Measurements from ENCODE around the gene AGR2. TPM values are rescaled to one million over a fixed set of nuclear protein-coding genes. Genes with fewer than 3 reads are reported as not detected.
A peak's percentile ranks its signal among the peaks of the same experiment; 100 is the strongest.
"Not testable (repeated sequence)": the region's sequence is repeated elsewhere in the genome, so short reads cannot be mapped to it uniquely, and the experiment has no call there.

AGR2 gene
- 7.2 TPM for total RNA-seq
- polyA plus RNA-seq (ENCODE audit: insufficient read depth in 1 of 8, insufficient read length in 8 of 8, low replicate concordance in 1 of 8), result 10 to 100 TPM in 5 of 8 donors, 1 to 10 TPM in 3; 6.1 to 34.7 (median 11.9) TPM
- long read RNA-seq, donor 1, result 0 reads
- long read RNA-seq, donor 2, partial matches to known transcripts, result 0 of 2 reads
- long read RNA-seq, donor 2, other reads (novel, unspliced or antisense), result 0 of 2 reads
- long read RNA-seq, donor 3, result 0 reads
- long read RNA-seq, donor 4, partial matches to known transcripts, result 0 of 1 reads
- long read RNA-seq, donor 4, other reads (novel, unspliced or antisense), result 0 of 1 reads
- long read RNA-seq, donor 5, transcript AGR2-203 (8 exons, 1,778 nt), result major isoform, 9 of 9 reads
- long read RNA-seq, donor 5, partial matches to known transcripts, result 0 of 9 reads
- long read RNA-seq, donor 5, other reads (novel, unspliced or antisense), result 0 of 9 reads
- long read RNA-seq, donor 6, partial matches to known transcripts, result 0 of 3 reads
- long read RNA-seq, donor 6, other reads (novel, unspliced or antisense), result 0 of 3 reads
- long read RNA-seq, donor 7, transcript AGR2-203 (8 exons, 1,778 nt), result major isoform, 5 of 12 reads
- long read RNA-seq, donor 7, partial matches to known transcripts, result 6 of 12 reads
- long read RNA-seq, donor 7, other reads (novel, unspliced or antisense), result 0 of 12 reads
- long read RNA-seq, donor 8, partial matches to known transcripts, result 0 of 1 reads
- long read RNA-seq, donor 8, other reads (novel, unspliced or antisense), result 0 of 1 reads
- long read RNA-seq, donor 9, partial matches to known transcripts, result 0 of 4 reads
- long read RNA-seq, donor 9, other reads (novel, unspliced or antisense), result 0 of 4 reads
- long read RNA-seq, donor 10, transcript AGR2-203 (8 exons, 1,778 nt), result major isoform, 14 of 22 reads
- long read RNA-seq, donor 10, partial matches to known transcripts, result 8 of 22 reads
- long read RNA-seq, donor 10, other reads (novel, unspliced or antisense), result 0 of 22 reads
- long read RNA-seq, donor 11, partial matches to known transcripts, result 0 of 4 reads
- long read RNA-seq, donor 11, other reads (novel, unspliced or antisense), result 0 of 4 reads

DNA sequence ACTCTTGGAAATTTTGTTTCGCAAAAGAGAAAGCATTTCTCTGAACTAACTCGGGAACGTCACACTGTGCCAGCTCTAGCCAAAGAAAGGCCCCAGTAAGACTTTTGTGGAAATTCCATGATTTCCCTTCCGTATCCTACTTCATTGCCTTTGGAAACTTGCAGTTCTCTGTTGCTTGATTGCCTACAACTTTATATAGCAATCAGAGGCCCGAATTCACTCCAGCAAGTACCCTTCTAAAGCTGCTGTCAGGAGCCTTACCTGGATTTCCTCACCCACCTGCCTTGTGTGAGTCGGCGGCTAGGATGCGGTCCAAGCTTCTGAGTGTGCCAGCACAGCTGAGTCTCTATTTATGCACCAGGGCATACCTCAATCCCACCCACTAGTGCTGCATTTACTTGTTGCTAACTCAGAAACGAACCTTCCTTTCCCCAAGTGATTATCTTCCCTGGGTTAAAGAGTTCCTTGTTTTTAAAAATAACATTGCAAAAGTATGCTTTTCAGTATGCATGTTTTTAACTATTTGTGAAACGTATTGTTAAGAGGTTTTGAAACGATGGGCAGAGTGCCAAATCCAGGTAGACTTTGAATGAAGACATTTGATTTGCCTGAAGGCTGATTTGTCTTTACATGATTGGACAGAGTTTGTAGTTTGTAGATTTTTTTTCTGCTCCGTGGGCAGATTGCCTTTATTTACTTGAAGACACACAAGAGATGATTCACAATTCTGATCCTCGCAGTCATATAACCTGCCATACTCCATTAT lies at the start of gene AGR2:
Gene AGR2 (minus strand): TSS at position 326 of the 766 bp plus-strand sequence. CDS start 3,203 bp downstream, outside the sequence.
- Histone ChIP-seq H3K4me1 (ENCODE audit: control insufficient read depth, insufficient read depth, low read length) (no peaks in the 10 kb centered on the region), H3K9me3 (replicated peaks; ENCODE audit: control insufficient read depth, low read depth, low read length) (no peaks in the 10 kb centered on the region), H3K27ac (ENCODE audit: low read length) (no peak within 1 kb of the TSS), H3K27me3 (ENCODE audit: control insufficient read depth, insufficient read depth, low read length) (no peaks in the 10 kb centered on the region), H3K4me3 (ENCODE audit: low read length) (no peak within 1 kb of the TSS), H3K36me3 (ENCODE audit: control insufficient read depth, insufficient read depth, low read length) (no peaks in the 10 kb centered on the region)
- no peak for DNase-seq
- 63% methylated on average over 8 of the region's 13 CpGs for WGBS (ENCODE audit: insufficient coverage)

DNA sequence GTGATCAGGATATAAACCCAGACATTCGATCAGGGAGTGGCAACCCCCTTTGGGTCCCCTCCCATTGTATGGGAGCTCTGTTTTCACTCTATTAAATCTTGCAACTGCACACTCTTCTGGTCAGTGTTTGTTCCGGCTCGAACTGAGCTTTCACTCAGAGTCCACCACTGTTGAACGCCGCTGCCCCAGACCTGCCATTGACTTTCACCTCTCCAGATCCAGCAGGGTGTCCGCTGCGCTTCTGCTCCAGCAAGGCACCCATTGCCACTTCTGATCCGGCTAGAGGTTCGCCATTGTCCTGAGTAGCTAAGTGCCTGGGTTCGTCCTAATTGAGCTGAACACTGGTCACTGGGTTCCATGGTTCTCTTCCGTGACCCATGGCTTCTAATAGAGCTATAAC lies 48.4 kb upstream of the AGR2 start:
- H3K9me3 ChIP-seq (replicated peaks; ENCODE audit: control insufficient read depth, low read depth, low read length); H3K36me3 ChIP-seq (ENCODE audit: control insufficient read depth, insufficient read depth, low read length); H3K27ac ChIP-seq (ENCODE audit: low read length); H3K4me3 ChIP-seq (ENCODE audit: low read length); DNase-seq; H3K4me1 ChIP-seq (ENCODE audit: control insufficient read depth, insufficient read depth, low read length); H3K27me3 ChIP-seq (ENCODE audit: control insufficient read depth, insufficient read depth, low read length): not testable (repeated sequence)
- 93% methylated on average over 8 of the region's 11 CpGs for WGBS (ENCODE audit: insufficient coverage)

DNA sequence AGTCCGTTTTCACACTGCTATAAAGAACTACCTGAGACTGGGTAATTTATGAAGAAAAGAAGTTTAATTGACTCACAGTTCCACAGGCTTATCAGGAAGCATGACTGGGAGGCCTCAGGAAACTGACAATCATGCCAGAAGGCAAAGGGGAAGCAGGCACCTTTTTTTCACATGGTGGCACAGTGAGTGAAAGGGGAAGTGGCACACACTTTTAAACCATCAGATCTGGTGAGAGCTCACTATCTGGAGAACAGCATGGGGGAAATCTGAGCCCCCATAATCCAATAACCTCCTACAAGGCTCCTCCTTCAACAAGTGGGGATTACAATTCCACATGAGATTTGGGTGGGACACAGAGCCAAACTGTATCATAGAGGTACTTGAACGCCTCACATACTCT lies 47.0 kb upstream of the AGR2 start:
- H3K27ac ChIP-seq (ENCODE audit: low read length), result no peak overlapping the region
- no peak overlapping the region for H3K4me3 ChIP-seq (ENCODE audit: low read length)
- H3K4me1 ChIP-seq (ENCODE audit: control insufficient read depth, insufficient read depth, low read length), result peaks cover 4% of the 10 kb centered on the region
- WGBS (ENCODE audit: insufficient coverage), result no CpG with 5 or more reads among the region's 2 CpGs
- no peaks in the 10 kb centered on the region for H3K9me3 ChIP-seq (replicated peaks; ENCODE audit: control insufficient read depth, low read depth, low read length)
- no peaks in the 10 kb centered on the region for H3K36me3 ChIP-seq (ENCODE audit: control insufficient read depth, insufficient read depth, low read length)
- peak; percentile 52 for DNase-seq
- no peaks in the 10 kb centered on the region for H3K27me3 ChIP-seq (ENCODE audit: control insufficient read depth, insufficient read depth, low read length)

DNA sequence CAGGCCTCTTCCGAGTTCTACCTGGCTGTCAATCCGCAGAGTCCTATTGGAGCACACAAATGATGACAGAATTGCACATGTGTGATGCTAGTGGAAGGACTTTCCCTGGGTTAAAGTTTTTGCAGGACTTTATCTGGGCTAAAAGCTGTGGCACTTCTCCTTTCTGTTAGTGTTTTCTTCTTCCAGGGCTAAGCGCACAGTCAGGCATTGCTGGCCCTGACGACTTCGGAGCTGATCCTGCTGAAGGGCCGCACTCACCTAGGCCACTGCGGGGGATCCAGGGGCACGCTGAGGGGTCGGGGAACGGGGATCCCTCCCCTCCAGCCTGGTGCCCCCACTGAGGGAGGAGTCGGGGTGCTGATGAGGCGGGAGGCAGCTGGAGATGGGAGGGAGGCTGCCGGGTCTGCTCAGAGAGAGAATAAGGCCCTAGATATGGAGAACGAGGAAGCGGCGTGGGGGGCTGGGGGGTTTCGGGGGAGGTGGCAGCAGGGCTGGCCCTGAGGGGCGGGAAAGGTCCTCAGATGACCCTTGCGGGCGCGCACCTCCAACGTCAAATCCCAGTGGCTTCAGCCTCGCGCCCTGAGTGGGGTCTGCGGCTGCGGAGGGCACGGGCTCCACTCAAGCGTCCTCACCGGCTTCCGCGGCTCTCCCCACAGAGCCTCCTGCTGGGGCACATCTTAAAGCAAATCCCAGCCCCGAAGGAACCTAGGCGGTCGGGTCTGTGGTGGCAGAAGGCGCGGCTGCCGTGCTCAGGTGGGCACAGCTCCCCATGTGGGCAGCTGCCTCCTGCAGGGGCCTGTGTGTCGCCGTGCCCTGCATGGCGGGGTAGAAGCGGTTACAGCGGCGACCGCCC lies 46.0 kb upstream of the AGR2 start:
- Histone ChIP-seq H3K36me3 (ENCODE audit: control insufficient read depth, insufficient read depth, low read length) (no peaks in the 10 kb centered on the region), H3K27ac (ENCODE audit: low read length) (no peak overlapping the region), H3K4me1 (ENCODE audit: control insufficient read depth, insufficient read depth, low read length) (peaks cover 4% of the 10 kb centered on the region), H3K4me3 (ENCODE audit: low read length) (no peak overlapping the region), H3K9me3 (replicated peaks; ENCODE audit: control insufficient read depth, low read depth, low read length) (no peaks in the 10 kb centered on the region), H3K27me3 (ENCODE audit: control insufficient read depth, insufficient read depth, low read length) (no peaks in the 10 kb centered on the region)
- peak; percentile 11 for DNase-seq
- WGBS (ENCODE audit: insufficient coverage), result 64% methylated on average over 37 of the region's 44 CpGs

DNA sequence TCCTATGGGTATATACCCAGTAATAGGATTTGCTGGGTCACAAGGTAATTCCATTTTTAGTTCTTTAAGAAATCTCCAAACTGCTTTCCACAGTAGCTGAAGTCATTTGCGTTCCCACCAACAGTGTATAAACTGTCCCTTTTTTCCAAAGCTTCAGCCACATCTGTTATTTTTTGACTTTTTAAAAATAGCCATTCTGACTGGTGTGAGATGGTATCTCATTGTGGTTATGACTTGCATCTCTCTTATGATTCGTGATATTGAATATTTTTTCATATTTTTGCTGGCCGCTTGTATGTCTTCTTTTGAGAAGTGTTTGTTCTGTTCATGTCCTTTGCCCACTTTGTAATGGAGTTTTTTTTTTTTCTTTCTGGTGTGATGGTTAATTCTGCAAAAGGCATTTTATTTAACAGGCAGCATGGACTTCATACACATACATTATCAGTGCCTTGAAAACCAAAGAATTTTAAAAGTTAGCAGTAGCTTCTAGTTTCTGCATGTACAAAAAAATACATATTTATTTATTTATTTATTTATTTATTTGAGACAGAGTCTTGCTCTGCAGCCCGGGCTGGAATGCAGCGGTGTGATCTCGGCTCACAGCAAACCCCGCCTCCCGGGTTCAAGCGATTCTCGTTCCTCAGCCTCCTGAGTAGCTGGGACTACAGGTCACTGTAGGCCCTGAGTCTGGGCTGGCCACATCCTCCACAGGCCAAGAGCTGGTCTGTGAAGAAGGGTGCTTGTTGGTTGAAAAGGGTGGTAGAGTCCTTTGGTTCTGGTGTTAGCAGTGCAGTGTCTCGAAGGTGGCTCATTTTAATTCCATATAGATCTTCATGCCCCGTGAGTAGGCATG lies 44.7 kb upstream of the AGR2 start:
- no peak for DNase-seq
- Histone ChIP-seq H3K27me3 (ENCODE audit: control insufficient read depth, insufficient read depth, low read length) (no peaks in the 10 kb centered on the region), H3K27ac (ENCODE audit: low read length) (no peak overlapping the region), H3K9me3 (replicated peaks; ENCODE audit: control insufficient read depth, low read depth, low read length) (no peaks in the 10 kb centered on the region), H3K4me1 (ENCODE audit: control insufficient read depth, insufficient read depth, low read length) (peaks cover 4% of the 10 kb centered on the region), H3K36me3 (ENCODE audit: control insufficient read depth, insufficient read depth, low read length) (no peaks in the 10 kb centered on the region), H3K4me3 (ENCODE audit: low read length) (no peak overlapping the region)
- WGBS (ENCODE audit: insufficient coverage), result 94% methylated on average over 8 of the region's 12 CpGs

DNA sequence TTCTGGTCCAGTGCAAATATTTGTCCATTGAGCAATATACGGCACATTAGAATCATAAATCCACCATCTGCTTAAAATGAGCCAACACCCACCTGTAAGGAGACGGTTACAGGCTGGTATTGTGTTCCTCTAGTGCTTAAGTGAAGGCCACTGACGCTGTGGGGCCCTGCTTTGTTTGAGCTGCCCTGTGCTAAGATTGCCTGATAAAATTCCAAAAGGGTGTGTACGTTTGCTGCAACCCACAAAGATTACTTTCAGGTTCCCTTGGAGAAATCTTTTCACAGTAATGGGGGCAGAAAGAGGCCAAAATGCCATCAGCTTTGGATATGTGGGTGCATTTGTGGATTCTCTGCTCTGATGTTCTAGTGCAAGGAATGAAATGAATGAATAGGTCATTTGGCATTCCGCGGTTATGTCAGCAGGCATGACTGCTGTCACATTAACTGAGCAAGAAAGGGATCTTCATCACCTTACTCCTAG lies 42.6 kb upstream of the AGR2 start:
- DNase-seq, result no peak
- H3K4me1 ChIP-seq (ENCODE audit: control insufficient read depth, insufficient read depth, low read length), result peaks cover 4% of the 10 kb centered on the region
- no peaks in the 10 kb centered on the region for H3K36me3 ChIP-seq (ENCODE audit: control insufficient read depth, insufficient read depth, low read length)
- H3K27me3 ChIP-seq (ENCODE audit: control insufficient read depth, insufficient read depth, low read length), result no peaks in the 10 kb centered on the region
- WGBS (ENCODE audit: insufficient coverage), result 15% methylated on average over 2 of the region's 6 CpGs
- H3K9me3 ChIP-seq (replicated peaks; ENCODE audit: control insufficient read depth, low read depth, low read length), result no peaks in the 10 kb centered on the region
- H3K27ac ChIP-seq (ENCODE audit: low read length), result no peak overlapping the region
- no peak overlapping the region for H3K4me3 ChIP-seq (ENCODE audit: low read length)

DNA sequence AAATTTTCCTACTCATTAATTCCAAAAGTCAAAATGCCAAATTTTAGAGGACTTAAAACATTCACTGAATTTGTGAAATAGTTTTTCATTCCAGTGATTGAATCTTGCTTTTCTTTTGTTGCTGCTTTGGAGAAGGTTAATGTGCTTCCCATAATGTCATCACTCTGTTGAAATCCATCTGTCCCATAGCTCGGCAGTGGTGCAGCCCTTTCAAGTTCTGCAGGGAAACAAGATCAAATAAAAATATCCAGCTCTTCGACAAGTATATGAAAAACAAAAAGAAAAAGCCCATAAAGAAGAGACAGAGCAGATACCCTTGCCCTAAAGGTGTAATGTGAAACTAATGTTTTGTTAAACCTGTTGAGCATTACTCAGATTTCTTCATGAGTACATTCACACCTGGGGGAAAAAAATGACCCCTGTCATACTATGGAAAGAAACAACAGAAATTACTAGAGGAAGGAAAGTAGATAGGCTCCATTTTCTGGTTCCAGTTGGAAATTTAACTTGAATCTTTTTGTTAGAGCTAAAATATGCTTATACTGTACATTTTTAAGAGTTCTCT lies 41.9 kb upstream of the AGR2 start:
- no peak overlapping the region for H3K27ac ChIP-seq (ENCODE audit: low read length)
- H3K27me3 ChIP-seq (ENCODE audit: control insufficient read depth, insufficient read depth, low read length), result no peaks in the 10 kb centered on the region
- H3K4me1 ChIP-seq (ENCODE audit: control insufficient read depth, insufficient read depth, low read length), result peaks cover 4% of the 10 kb centered on the region
- no peaks in the 10 kb centered on the region for H3K36me3 ChIP-seq (ENCODE audit: control insufficient read depth, insufficient read depth, low read length)
- DNase-seq, result no peak
- H3K4me3 ChIP-seq (ENCODE audit: low read length), result no peak overlapping the region
- no peaks in the 10 kb centered on the region for H3K9me3 ChIP-seq (replicated peaks; ENCODE audit: control insufficient read depth, low read depth, low read length)
- WGBS (ENCODE audit: insufficient coverage), result no CpG with 5 or more reads among the region's 2 CpGs

DNA sequence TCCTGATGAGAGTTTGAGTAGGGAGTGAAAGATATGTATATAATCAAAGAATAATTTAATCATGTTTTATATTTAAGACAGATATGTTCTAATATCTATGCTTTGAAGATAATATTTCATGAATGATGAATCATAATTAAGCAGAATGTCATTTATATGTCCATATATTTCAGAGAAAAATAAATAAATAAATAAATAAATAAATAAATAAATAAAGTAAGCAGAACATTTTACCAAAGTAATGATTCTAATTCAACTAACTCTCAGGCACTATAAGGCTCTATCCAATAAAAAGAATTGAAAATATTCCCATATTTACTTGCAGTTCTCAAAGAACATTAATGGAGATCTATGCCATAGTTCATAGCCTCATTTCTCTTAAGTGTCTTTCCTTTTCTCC lies 40.9 kb upstream of the AGR2 start:
- H3K27me3 ChIP-seq (ENCODE audit: control insufficient read depth, insufficient read depth, low read length), result no peaks in the 10 kb centered on the region

More for the DNA sequence above, 40.9 kb upstream of the AGR2 start:
- no peak for DNase-seq
- Histone ChIP-seq H3K9me3 (replicated peaks; ENCODE audit: control insufficient read depth, low read depth, low read length) (no peaks in the 10 kb centered on the region), H3K4me3 (ENCODE audit: low read length) (no peak overlapping the region), H3K4me1 (ENCODE audit: control insufficient read depth, insufficient read depth, low read length) (peaks cover 4% of the 10 kb centered on the region), H3K27ac (ENCODE audit: low read length) (no peak overlapping the region), H3K36me3 (ENCODE audit: control insufficient read depth, insufficient read depth, low read length) (no peaks in the 10 kb centered on the region)
